Cerebellar nuclear complex (tissue), 1 donor: Measurements from ENCODE around the gene CNOT3.
"Not testable (repeated sequence)": the region's sequence is repeated elsewhere in the genome, so short reads cannot be mapped to it uniquely, and the experiment has no call there.

Source experiments
- DNase-seq, 2 experiments: peaks; one replicate each; lab custom pipeline; 2025; lab: John Stamatoyannopoulos, UW

CNOT3 gene

DNA sequence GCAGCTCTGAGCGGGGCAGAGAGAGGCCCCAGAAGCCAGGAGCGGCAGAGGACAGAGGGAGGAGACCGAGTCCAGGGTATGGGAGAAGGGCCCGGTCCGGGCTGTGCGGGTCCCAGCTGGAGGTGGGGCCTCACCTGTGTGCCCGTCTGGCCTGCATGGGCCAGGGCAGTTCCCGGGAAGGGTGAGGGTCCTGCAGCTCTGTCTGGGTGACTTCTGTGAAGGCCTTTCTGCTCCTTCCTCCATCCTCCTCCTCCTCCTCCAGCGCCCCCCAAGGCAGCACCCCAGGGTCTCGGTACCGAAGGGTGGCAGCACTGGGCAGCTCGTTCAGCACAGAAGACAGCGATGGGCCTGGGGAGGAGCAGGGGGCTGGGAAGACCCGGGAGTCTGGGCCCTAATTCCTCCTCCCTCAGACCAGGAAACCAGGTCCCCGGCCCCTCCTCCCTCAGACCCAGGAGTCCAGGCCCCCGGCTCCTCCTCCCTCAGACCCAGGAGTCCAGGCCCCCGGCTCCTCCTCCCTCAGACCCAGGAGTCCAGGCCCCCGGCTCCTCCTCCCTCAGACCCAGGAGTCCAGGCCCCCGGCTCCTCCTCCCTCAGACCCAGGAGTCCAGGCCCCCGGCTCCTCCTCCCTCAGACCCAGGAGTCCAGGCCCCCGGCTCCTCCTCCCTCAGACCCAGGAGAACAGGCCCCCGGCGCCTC lies 34.3 kb downstream of the CNOT3 start:
- DNase-seq, result not testable (repeated sequence)

GRCh38 chr19:54172471-54173358 lies 35.2 kb downstream of the CNOT3 start, which contains the start of gene TMC4:
TSS of gene TMC4 (minus strand) at chr19:54173160. CDS start at chr19:54173117, 43 bp downstream.
- no peak for DNase-seq

- no peak for DNase-seq
These were observed 35.8 kb downstream of the CNOT3 start for GRCh38 chr19:54173359-54173699.

GRCh38 chr19:54173951-54174834 lies 36.6 kb downstream of the CNOT3 start:
- no peak for DNase-seq

- peak in 1 of 2 experiments; percentile 41 for DNase-seq
These were observed 41.2 kb downstream of the CNOT3 start for GRCh38 chr19:54178581-54179261.

- DNase-seq, result no peak
These were observed 41.8 kb downstream of the CNOT3 start for GRCh38 chr19:54179262-54179852.

- no peak for DNase-seq
These were observed 42.4 kb downstream of the CNOT3 start for GRCh38 chr19:54179921-54180461.

- DNase-seq, result no peak
These were observed 43.1 kb downstream of the CNOT3 start for GRCh38 chr19:54180691-54181091.

DNA sequence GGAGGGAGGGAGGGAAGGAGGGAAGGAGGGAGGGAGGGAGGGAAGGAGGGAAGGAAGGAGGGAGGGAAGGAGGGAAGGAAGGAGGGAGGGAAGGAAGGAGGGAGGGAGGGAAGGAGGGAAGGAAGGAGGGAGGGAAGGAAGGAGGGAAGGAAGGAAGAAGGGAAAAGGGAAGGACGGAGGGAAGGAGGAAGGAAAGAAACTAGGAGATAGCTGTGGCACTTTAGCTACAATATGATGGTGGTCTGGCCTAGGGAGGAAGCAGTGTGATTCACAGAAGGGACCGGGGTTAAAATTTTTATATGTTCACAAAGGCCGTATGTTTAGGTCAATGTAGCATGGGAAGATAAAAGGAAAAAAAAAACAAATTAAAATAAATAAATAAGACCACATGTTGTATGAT lies 44.3 kb downstream of the CNOT3 start:
- not testable (repeated sequence) for DNase-seq

GRCh38 chr19:54183431-54183830 lies 45.9 kb downstream of the CNOT3 start:
- no peak for DNase-seq

DNA sequence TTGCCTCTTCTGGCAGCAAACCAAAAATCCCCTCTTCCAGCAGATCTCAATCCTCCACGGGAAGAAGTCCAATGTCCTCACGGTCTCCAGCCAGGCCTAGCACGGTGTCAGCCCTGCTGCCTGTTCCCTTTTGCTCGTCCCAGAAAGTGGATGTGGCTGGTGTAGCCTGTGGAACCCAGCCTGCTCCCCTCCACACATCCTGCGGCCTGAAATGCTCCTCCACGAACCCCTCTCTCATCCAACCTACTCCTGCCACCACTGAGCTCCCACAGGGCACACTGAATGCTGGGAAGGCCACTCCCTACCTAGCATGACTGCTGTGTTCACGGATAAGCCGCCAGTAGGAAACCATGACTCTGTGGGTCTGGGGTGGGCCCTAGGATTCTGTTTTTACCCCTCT lies 48.8 kb downstream of the CNOT3 start:
- DNase-seq, result no peak

DNA sequence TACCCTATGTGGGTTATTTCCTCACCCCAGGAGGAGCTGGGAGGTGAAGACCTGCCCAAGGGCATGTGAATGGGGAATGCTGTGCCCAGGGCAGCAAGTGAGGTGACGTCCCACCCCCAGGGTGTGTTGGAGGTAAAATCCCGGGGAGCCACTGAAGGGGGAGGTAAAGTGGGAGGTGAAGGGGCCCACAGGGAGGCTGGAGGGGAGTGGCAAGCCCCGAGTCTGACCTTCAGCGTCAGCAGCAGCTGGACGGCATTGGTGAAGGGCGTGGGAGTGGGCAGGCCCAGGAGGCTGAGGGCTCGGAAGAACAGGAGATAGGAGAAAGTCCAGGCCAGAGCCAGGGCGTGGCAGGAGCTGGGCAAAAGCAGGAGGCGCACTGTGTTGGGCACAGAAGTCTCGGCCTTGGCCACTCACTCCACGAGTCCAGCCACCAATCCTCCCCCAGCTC lies 49.4 kb downstream of the CNOT3 start:
- DNase-seq, result no peak

GRCh38 chr19:54188215-54188871 lies 50.8 kb downstream of the CNOT3 start:
- DNase-seq, result no peak

DNA sequence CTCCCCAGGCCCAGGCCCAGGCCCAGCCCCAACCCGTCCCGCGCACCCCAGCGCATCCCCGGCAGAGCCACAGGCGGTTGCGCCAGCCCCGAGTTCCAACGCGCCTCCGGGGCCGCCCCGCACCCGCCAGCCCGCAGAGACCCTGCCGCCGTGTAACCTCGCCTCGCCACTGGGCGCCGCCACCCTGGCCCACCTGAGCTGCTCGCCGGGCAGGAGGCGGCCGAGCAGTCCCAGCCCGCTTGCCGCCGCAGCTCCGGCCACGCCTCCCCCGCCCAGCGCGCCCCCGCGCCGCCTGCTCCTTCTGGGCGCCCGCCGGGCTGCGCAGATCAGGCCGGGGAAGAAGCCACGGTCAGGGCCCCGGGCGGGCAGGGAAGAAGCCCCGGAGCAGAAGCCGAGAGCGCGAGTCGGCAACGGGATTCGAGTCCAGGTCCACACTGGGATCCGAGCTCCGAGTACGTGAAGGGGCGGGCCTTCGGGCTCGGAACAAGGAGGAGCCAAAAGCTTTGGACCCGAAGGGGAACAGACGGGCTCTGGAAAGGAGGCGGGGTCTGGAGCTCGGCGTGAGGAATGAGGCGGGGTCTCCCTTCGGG lies 51.7 kb downstream of the CNOT3 start, which contains the start of gene MBOAT7:
Gene MBOAT7 (minus strand): TSS at position 436 of the 590 bp plus-strand sequence. CDS start 1,072 bp downstream, outside the sequence.
- peak in 1 of 2 experiments; percentile 97 for DNase-seq

DNA sequence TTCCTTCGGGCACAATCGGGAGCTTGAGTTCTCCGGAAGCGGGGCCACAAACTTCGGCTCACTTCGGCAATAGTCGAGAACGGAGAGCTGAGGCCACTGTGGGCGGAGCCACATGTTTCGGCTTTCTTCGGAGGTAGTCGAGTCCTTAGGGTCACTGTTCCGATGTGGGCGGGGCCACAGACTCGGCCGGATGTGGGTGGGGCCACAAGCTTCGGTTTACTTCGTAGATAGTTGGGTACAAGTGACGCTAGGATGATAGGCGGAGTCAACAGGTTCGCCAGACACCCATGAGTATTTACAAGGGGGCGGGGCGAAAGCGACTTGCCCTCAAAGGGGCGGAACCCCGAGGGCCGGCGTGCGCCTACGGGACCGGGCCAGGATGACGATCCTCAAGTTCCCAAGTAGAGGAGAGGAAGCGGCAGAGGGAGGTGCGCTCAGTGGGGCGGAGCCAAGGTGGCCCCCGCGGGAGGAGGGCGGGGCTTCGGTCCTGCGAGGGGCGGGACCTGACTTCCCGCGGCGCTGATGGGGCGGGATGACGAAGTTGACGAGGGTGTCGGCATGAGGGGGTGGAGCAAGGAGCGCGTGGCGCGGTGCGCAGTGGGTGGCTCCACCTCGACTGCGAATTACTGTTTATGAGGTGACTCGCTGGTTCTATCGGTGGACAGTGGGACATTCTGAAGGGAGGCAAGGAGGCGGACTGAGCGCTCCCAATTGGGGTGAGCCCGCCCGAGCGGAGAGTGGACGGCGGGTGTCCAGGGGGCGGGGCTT lies 52.4 kb downstream of the CNOT3 start:
- DNase-seq, result peak; percentile 97 to 98

DNA sequence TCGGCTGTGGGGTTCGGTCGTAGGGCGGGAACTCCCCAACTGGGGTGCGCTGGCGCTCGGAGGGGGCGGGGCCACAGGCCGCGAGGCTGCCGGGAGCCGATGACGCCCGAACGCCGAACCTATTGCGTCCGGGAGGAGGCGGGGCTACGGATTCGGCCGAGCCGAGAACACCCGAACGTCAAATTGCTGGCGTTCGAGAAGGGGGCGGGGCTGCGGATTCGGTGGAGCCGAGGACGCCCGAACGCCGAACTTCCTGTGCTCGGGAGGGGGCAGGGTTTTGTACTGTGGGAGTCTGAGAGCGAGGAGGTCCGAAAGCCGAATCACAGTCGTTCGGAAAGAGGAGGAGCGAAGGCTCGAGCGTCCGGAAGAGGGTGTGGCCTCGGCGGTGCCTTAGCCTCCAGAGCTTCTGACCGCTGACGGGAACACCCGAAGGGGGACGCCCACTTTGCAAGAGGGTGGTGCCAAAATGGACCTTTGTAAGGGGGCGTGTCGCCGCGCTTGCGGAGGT lies 53.0 kb downstream of the CNOT3 start:
- peak; percentile 96 to 97 for DNase-seq

GRCh38 chr19:54191011-54191810 lies 53.6 kb downstream of the CNOT3 start, which contains the start of gene TSEN34:
TSS of gene TSEN34 (plus strand) at chr19:54191308. CDS start at chr19:54191365, 57 bp downstream.
- no peak for DNase-seq
